H9 (cell line): ENCODE results near the gene ZNF768. TPM values are rescaled to one million over a fixed set of nuclear protein-coding genes. Genes with fewer than 3 reads are reported as not detected.

Experiments used
- DNase-seq: peaks from one replicate; pipeline ENCODE4 v3.0.0-alpha.2; 2017
- H2AFZ ChIP-seq: one replicate; pipeline ENCODE4 v1.6.1; 2013; ENCODE audit warnings: mild to moderate bottlenecking, low read length, control low read depth, moderate library complexity
- H2AK5ac ChIP-seq: 2 replicates; pipeline ENCODE4 v1.6.1; 2013; ENCODE audit warnings: low read length, control low read depth, mixed read lengths; ENCODE audit not compliant: insufficient read length
- H2BK120ac ChIP-seq: one replicate; pipeline ENCODE4 v1.6.1; 2013; ENCODE audit warnings: low read depth, mild to moderate bottlenecking, low read length, control low read depth, inconsistent platforms; ENCODE audit not compliant: poor library complexity, severe bottlenecking
- H2BK12ac ChIP-seq: 2 replicates; pipeline ENCODE4 v1.6.1; 2013; ENCODE audit warnings: low read length, control low read depth, mixed read lengths, low read depth; ENCODE audit not compliant: insufficient read length
- H2BK15ac ChIP-seq: 2 replicates; pipeline ENCODE4 v1.6.1; 2013; ENCODE audit warnings: low read depth, low read length, control low read depth
- H2BK20ac ChIP-seq: one replicate; pipeline ENCODE4 v1.6.1; 2013; ENCODE audit warnings: low read depth, mild to moderate bottlenecking, low read length, control low read depth, inconsistent platforms; ENCODE audit not compliant: poor library complexity, severe bottlenecking
- H2BK5ac ChIP-seq: 2 replicates; pipeline ENCODE4 v1.6.1; 2013; ENCODE audit warnings: low read length, control low read depth, mixed read lengths; ENCODE audit not compliant: insufficient read length
- H3K14ac ChIP-seq: 2 replicates; pipeline ENCODE4 v1.6.1; 2013; ENCODE audit warnings: low read length, control low read depth; ENCODE audit not compliant: insufficient read depth
- H3K18ac ChIP-seq: 2 replicates; pipeline ENCODE4 v1.6.1; 2013; ENCODE audit warnings: low read depth, mild to moderate bottlenecking, mixed read lengths, low read length, control low read depth; ENCODE audit not compliant: insufficient read length
- H3K23ac ChIP-seq: 2 replicates; pipeline ENCODE4 v1.6.1; 2013; ENCODE audit warnings: low read length, control low read depth, mixed read lengths, low read depth; ENCODE audit not compliant: insufficient read length
- H3K23me2 ChIP-seq: 2 replicates; pipeline ENCODE4 v1.6.1; 2013; ENCODE audit warnings: low read depth, mild to moderate bottlenecking, mixed read lengths, low read length, control low read depth; ENCODE audit not compliant: insufficient read length, poor library complexity, severe bottlenecking
- H3K27ac ChIP-seq: 2 replicates; pipeline ENCODE4 v1.5.1; 2013; ENCODE audit warnings: low read length, control low read depth, mixed read lengths, low read depth; ENCODE audit not compliant: insufficient read length
- H3K27me3 ChIP-seq: 2 replicates; pipeline ENCODE4 v1.6.1; 2013; ENCODE audit warnings: low read length, control low read depth, inconsistent platforms; ENCODE audit not compliant: insufficient read depth
- H3K4ac ChIP-seq: 2 replicates; pipeline ENCODE4 v1.6.1; 2013; ENCODE audit warnings: low read depth, mild to moderate bottlenecking, control low read depth, inconsistent platforms, low read length, moderate library complexity
- H3K4me1 ChIP-seq: 2 replicates; pipeline ENCODE4 v1.6.1; 2013; ENCODE audit warnings: low read length, control low read depth, inconsistent platforms; ENCODE audit not compliant: insufficient read depth
- H3K4me2 ChIP-seq: 2 replicates; pipeline ENCODE4 v1.6.1; 2013; ENCODE audit warnings: low read length, control low read depth, mixed read lengths; ENCODE audit not compliant: insufficient read length, insufficient read depth
- H3K56ac ChIP-seq: 2 replicates; pipeline ENCODE4 v1.6.1; 2013; ENCODE audit warnings: low read depth, mild to moderate bottlenecking, mixed read lengths, low read length, control low read depth; ENCODE audit not compliant: insufficient read length
- H3K79me1 ChIP-seq: 2 replicates; pipeline ENCODE4 v1.6.1; 2013; ENCODE audit warnings: low read depth, mild to moderate bottlenecking, moderate library complexity, low read length, control low read depth, inconsistent platforms; ENCODE audit not compliant: insufficient read depth, poor library complexity, severe bottlenecking
- H3K79me2 ChIP-seq: 2 replicates; pipeline ENCODE4 v1.6.1; 2013; ENCODE audit warnings: low read length, control low read depth, inconsistent platforms; ENCODE audit not compliant: insufficient read depth
- H3K9ac ChIP-seq: 2 replicates; pipeline ENCODE4 v1.6.1; 2013; ENCODE audit warnings: low read length, control low read depth, mixed read lengths; ENCODE audit not compliant: insufficient read length; ENCODE audit errors: extremely low read depth
- H3K9me3 ChIP-seq: one replicate; pipeline ENCODE4 v1.6.1; 2013; ENCODE audit warnings: low read depth, low read length, inconsistent platforms; ENCODE audit not compliant: control insufficient read depth
- H3T11ph ChIP-seq: one replicate; pipeline ENCODE4 v1.6.1; 2013; ENCODE audit warnings: mild to moderate bottlenecking, low read length, control low read depth, inconsistent platforms
- H4K20me1 ChIP-seq: one replicate; pipeline ENCODE4 v1.6.1; 2013; ENCODE audit not compliant: control insufficient read depth, insufficient read length, insufficient read depth
- H4K5ac ChIP-seq: 2 replicates; pipeline ENCODE4 v1.6.1; 2013; ENCODE audit warnings: low read depth, mild to moderate bottlenecking, mixed read lengths, low read length, control low read depth; ENCODE audit not compliant: insufficient read length
- H4K8ac ChIP-seq: replicated peaks from 2 replicates; pipeline ENCODE4 v1.6.1; 2013; ENCODE audit warnings: low read length, control low read depth, mixed read lengths, low read depth; ENCODE audit not compliant: insufficient read length
- H4K91ac ChIP-seq: 2 replicates; pipeline ENCODE4 v1.6.1; 2013; ENCODE audit warnings: low read depth, mild to moderate bottlenecking, moderate library complexity, mixed read lengths, low read length, control low read depth; ENCODE audit not compliant: insufficient read length
- H3K27ac Mint-ChIP-seq, 3 experiments: 2 replicates in 2 of 3; 3 replicates in 1 of 3; pipeline ENCODE4 v1.8.0; 2020 to 2021; ENCODE audit warnings: mixed read lengths in 3 of 3, mild to moderate bottlenecking in 1 of 3, moderate library complexity in 1 of 3
- H3K27me3 Mint-ChIP-seq: 2 replicates; pipeline ENCODE4 v1.8.0; 2021; ENCODE audit warnings: low read depth, mild to moderate bottlenecking, moderate library complexity, mixed read lengths
- H3K36me3 Mint-ChIP-seq, 3 experiments: 2 replicates in 2 of 3; 3 replicates in 1 of 3; pipeline ENCODE4 v1.8.0; 2020 to 2021; ENCODE audit warnings: low read depth in 3 of 3, mixed read lengths in 3 of 3; ENCODE audit not compliant: insufficient read depth in 1 of 3
- H3K4me1 Mint-ChIP-seq, 2 experiments: 2 replicates each; pipeline ENCODE4 v1.8.0; 2020; ENCODE audit warnings: mixed read lengths in 2 of 2
- H3K4me3 Mint-ChIP-seq, 2 experiments: 2 replicates in 1 of 2; 3 replicates in 1 of 2; pipeline ENCODE4 v1.8.0; 2020 to 2021; ENCODE audit warnings: mild to moderate bottlenecking in 2 of 2, mixed read lengths in 2 of 2, moderate library complexity in 1 of 2
- H3K9me3 Mint-ChIP-seq, 2 experiments: 2 replicates in 1 of 2; 3 replicates in 1 of 2; pipeline ENCODE4 v1.8.0; 2020; ENCODE audit warnings: mild to moderate bottlenecking in 2 of 2, mixed read lengths in 2 of 2, moderate library complexity in 1 of 2
- CTCF ChIP-seq: fragments of 200-600 bp; sonication (generic); conservative IDR thresholded peaks from 3 replicates; pipeline ENCODE4 v1.8.0; 2021; ENCODE audit warnings: antibody characterized with exemption, mild to moderate bottlenecking
- WGBS: extraction: QIAGEN DNeasy Blood & Tissue Kit; methylation state at CpG from one replicate; pipeline ENCODE4 v1.1.7; 2013; ENCODE audit warnings: missing lambda C conversion rate, low lambda C conversion rate, mixed read lengths; ENCODE audit not compliant: insufficient read length; ENCODE audit errors: extremely low coverage; 5-methylcytosine and 5-hydroxymethylcytosine counted together
- total RNA-seq: library from RNA; stranded (reverse); gene quantifications from 2 replicates; pipeline ENCODE4 v1.2.1, GENCODE V29; 2021

ZNF768 gene
- total RNA-seq, 1 experiment from 2014 or later = 40.0 TPM

GRCh38 chr16:30553393-30553899 is 27.1 kb upstream of the ZNF768 start:
- no peak for TF ChIP-seq CTCF
- Histone ChIP-seq H3K9ac (no peak overlapping the region), H4K5ac (no peak overlapping the region), H2BK120ac (no peak overlapping the region), H4K91ac (no peak overlapping the region), H2BK12ac (no peak overlapping the region), H3K14ac (no peak overlapping the region), H2BK20ac (no peak overlapping the region), H3T11ph (no peak overlapping the region), H3K18ac (no peak overlapping the region), H2BK15ac (no peak overlapping the region), H3K23ac (no peak overlapping the region), H2BK5ac (no peak overlapping the region), H4K8ac (no peak overlapping the region), H3K56ac (no peak overlapping the region), H4K20me1 (no peaks in the 10 kb centered on the region), H3K27ac (no peak overlapping the region), H3K79me1 (no peaks in the 10 kb centered on the region), H3K9me3 (no peaks in the 10 kb centered on the region), H3K23me2 (peaks cover 4% of the 10 kb centered on the region), H2AFZ (no peak overlapping the region), H3K79me2 (no peaks in the 10 kb centered on the region), H3K4me2 (no peak overlapping the region), H3K27me3 (no peaks in the 10 kb centered on the region), H3K4ac (no peak overlapping the region), H2AK5ac (no peak overlapping the region), H3K4me1 (peaks cover 2% of the 10 kb centered on the region; the same call in 1 of the 2 replicates)
- Mint-ChIP-seq H3K36me3 (peaks cover 5 to 32% (median 28%) of the 10 kb centered on the region in 3 experiments), H3K9me3 (peaks cover 0 to 2% of the 10 kb centered on the region in 2 experiments; a peak in 1 of 5 replicates), H3K27me3 (no peaks in the 10 kb centered on the region), H3K27ac (peak overlapping the region in 1 of 3 experiments; percentile 55; a peak in 2 of 7 replicates), H3K4me1 (peaks cover 17 to 25% of the 10 kb centered on the region in 2 experiments), H3K4me3 (no peak overlapping the region)
- WGBS = no CpG with 5 or more reads among the region's 2 CpGs
- no peak for DNase-seq
